ENCODE data around the gene CNDP1. TPM values are rescaled to one million over a fixed set of nuclear protein-coding genes. Genes with fewer than 3 reads are reported as not detected.

CNDP1 gene
- total and polyA plus RNA-seq, 2 donors (not counting 1 experiment from before 2014, with no cell fraction given): 0.19 to 0.57 TPM

DNA sequence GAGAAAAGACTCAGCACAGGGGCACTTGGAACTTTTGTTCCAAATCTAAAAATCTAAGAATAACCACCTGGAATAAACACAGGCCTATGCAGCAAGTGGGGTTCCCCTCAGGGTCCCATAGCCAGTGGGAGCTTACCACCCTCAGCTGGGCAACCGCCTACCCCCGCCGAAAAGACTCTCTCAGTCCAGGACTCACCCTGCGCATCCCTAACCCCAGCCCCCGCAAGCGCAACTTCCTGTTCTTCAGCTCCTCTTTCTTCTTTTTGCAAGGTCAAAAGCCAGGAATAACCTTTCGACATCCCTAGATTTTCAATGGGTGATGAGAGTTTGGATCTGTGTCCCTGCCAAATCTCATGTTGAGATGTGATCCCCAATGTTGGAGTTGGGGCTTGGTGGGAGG lies 13.6 kb downstream of the CNDP1 start:
- Mint-ChIP-seq H3K4me3 (no peak overlapping the region), H3K4me1 (no peaks in the 10 kb centered on the region), H3K27me3 (peaks cover 3% of the 10 kb centered on the region), H3K27ac (no peak overlapping the region), H3K9me3 (ENCODE audit: insufficient read depth) (peaks cover 5% of the 10 kb centered on the region)
- Histone ChIP-seq H3K27me3 (replicated peaks in 1 of 4; ENCODE audit: control extremely low read depth in 1 of 4, control insufficient read depth in 3 of 4, insufficient read depth in 4 of 4, low read length in 3 of 4) (no peaks in the 10 kb centered on the region), H2AFZ (ENCODE audit: insufficient read depth, low read depth, low read length, poor library complexity, severe bottlenecking) (no peak overlapping the region), H4K20me1 (ENCODE audit: control insufficient read depth, insufficient read depth, low read length, poor library complexity, severe bottlenecking) (no peaks in the 10 kb centered on the region), H3K4me1 (ENCODE audit: control insufficient read depth in 2 of 2, insufficient read depth in 2 of 2, low read length in 2 of 2) (no peaks in the 10 kb centered on the region), H3K9ac (ENCODE audit: low read length) (no peak overlapping the region), H3K36me3 (replicated peaks in 1 of 2; ENCODE audit: control extremely low read depth in 1 of 2, control insufficient read depth in 1 of 2, extremely low read depth in 1 of 2, insufficient read depth in 2 of 2, low read length in 1 of 2) (no peaks in the 10 kb centered on the region), H3K27ac (ENCODE audit: low read length in 2 of 2) (no peak overlapping the region), H3K79me2 (ENCODE audit: control insufficient read depth, insufficient read depth, low read length) (no peaks in the 10 kb centered on the region), H3K4me2 (replicated peaks; ENCODE audit: low read depth, low read length, poor library complexity, severe bottlenecking) (no peak overlapping the region), H3K4me3 (ENCODE audit: control extremely low read depth in 1 of 5, extremely low read depth in 1 of 5, insufficient read depth in 1 of 5, low read depth in 2 of 5, low read length in 4 of 5) (no peak overlapping the region), H3K9me3 (ENCODE audit: control extremely low read depth in 1 of 3, control insufficient read depth in 2 of 3, insufficient read depth in 1 of 3, low read length in 2 of 3) (peaks cover 0 to 19% (median 19%) of the 10 kb centered on the region in 3 donors)
- WGBS (ENCODE audit: insufficient coverage): no CpG with 5 or more reads among the region's 7 CpGs
- intact Hi-C loops (cut with micrococcal nuclease): no loop called here
- DNase-seq: no peak
- ChIA-PET POLR2A (no interaction called here), CTCF (interaction anchor here (0.6 kb wide), 1 partner anchor 194 kb away, joined by 3 read pairs; no protein-coding TSS in a partner anchor)
- no peak for ATAC-seq (ENCODE audit: low read depth)
- no peak for TF ChIP-seq EZH2 (IDR thresholded peaks at IDR 0.05; ENCODE audit: borderline replicate concordance, insufficient read depth, low read depth, low read length, poor library complexity, severe bottlenecking)
- TF ChIP-seq, protein P1, sequence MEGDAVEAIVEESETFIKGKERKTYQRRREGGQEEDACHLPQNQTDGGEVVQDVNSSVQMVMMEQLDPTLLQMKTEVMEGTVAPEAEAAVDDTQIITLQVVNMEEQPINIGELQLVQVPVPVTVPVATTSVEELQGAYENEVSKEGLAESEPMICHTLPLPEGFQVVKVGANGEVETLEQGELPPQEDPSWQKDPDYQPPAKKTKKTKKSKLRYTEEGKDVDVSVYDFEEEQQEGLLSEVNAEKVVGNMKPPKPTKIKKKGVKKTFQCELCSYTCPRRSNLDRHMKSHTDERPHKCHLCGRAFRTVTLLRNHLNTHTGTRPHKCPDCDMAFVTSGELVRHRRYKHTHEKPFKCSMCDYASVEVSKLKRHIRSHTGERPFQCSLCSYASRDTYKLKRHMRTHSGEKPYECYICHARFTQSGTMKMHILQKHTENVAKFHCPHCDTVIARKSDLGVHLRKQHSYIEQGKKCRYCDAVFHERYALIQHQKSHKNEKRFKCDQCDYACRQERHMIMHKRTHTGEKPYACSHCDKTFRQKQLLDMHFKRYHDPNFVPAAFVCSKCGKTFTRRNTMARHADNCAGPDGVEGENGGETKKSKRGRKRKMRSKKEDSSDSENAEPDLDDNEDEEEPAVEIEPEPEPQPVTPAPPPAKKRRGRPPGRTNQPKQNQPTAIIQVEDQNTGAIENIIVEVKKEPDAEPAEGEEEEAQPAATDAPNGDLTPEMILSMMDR (IDR thresholded peaks at IDR 0.05): no peak

DNA sequence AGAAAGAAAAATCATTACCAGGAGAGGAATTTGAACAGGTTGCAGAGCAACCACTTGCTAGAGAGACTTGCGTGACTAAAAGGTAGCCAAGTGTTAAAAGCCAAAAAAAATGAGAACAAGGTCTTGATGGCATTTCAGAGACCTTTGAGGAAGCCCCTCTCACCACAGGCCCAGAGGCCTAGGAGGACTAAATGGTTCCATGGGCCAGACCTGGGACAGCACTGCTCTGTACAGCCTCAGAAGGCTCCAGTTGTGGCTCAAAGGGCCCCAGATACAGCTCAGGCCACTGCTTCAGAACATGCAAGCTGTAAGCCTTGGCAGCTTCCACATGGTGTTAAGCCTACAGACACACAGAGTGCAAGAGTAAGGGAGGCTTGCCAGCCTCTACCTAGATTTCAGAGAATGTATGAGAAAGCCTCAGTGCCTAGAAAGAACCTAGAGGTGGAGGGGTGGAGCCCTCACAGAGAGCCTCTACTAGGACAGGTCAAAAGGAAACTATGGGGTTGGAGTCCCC lies 15.3 kb downstream of the CNDP1 start:
- TF ChIP-seq, protein P1 (IDR thresholded peaks at IDR 0.05): no peak
- TF ChIP-seq EZH2 (IDR thresholded peaks at IDR 0.05; ENCODE audit: borderline replicate concordance, insufficient read depth, low read depth, low read length, poor library complexity, severe bottlenecking): no peak
- no peaks in the 10 kb centered on the region for H3K4me1 ChIP-seq (ENCODE audit: control insufficient read depth in 2 of 2, insufficient read depth in 2 of 2, low read length in 2 of 2)
- no peak overlapping the region for H3K4me2 ChIP-seq (replicated peaks; ENCODE audit: low read depth, low read length, poor library complexity, severe bottlenecking)
- intact Hi-C loops (cut with micrococcal nuclease): no loop called here
- H3K9ac ChIP-seq (ENCODE audit: low read length): no peak overlapping the region
- H3K9me3 ChIP-seq (ENCODE audit: control extremely low read depth in 1 of 3, control insufficient read depth in 2 of 3, insufficient read depth in 1 of 3, low read length in 2 of 3): peaks cover 0 to 19% (median 19%) of the 10 kb centered on the region in 3 donors
- no peaks in the 10 kb centered on the region for H3K36me3 ChIP-seq (replicated peaks in 1 of 2; ENCODE audit: control extremely low read depth in 1 of 2, control insufficient read depth in 1 of 2, extremely low read depth in 1 of 2, insufficient read depth in 2 of 2, low read length in 1 of 2)
- H2AFZ ChIP-seq (ENCODE audit: insufficient read depth, low read depth, low read length, poor library complexity, severe bottlenecking): no peak overlapping the region
- ATAC-seq (ENCODE audit: low read depth) (no peak), DNase-seq (no peak)
- H3K4me3 Mint-ChIP-seq: no peak overlapping the region
- no peaks in the 10 kb centered on the region for H3K4me1 Mint-ChIP-seq
- CTCF ChIA-PET: interaction anchor here (2.7 to 4.2 kb wide), 2 partner anchors 196 to 207 kb away, joined by 24 to 84 read pairs; no protein-coding TSS in a partner anchor
- 100% methylated on average over 1 of the region's 1 CpG for WGBS (ENCODE audit: insufficient coverage)
- H3K79me2 ChIP-seq (ENCODE audit: control insufficient read depth, insufficient read depth, low read length): no peaks in the 10 kb centered on the region
- no peak overlapping the region for H3K4me3 ChIP-seq (ENCODE audit: control extremely low read depth in 1 of 5, extremely low read depth in 1 of 5, insufficient read depth in 1 of 5, low read depth in 2 of 5, low read length in 4 of 5)
- peaks cover 5% of the 10 kb centered on the region for H3K9me3 Mint-ChIP-seq (ENCODE audit: insufficient read depth)
- H3K27me3 ChIP-seq (replicated peaks in 1 of 4; ENCODE audit: control extremely low read depth in 1 of 4, control insufficient read depth in 3 of 4, insufficient read depth in 4 of 4, low read length in 3 of 4): no peaks in the 10 kb centered on the region
- POLR2A ChIA-PET: no interaction called here
- no peak overlapping the region for H3K27ac Mint-ChIP-seq
- H3K27ac ChIP-seq (ENCODE audit: low read length in 2 of 2): no peak overlapping the region
- H4K20me1 ChIP-seq (ENCODE audit: control insufficient read depth, insufficient read depth, low read length, poor library complexity, severe bottlenecking): no peaks in the 10 kb centered on the region
- peaks cover 7% of the 10 kb centered on the region for H3K27me3 Mint-ChIP-seq

Measured in B cell (primary cell).